NCI-H1092 (cell line): Measurements from ENCODE around the gene SLC5A5.
A peak's percentile ranks its signal among the peaks of the same experiment; 100 is the strongest.

ENCODE experiments used
- DNase-seq: peaks from one replicate; lab custom pipeline; 2025; lab: John Stamatoyannopoulos, UW

The SLC5A5 gene

DNA sequence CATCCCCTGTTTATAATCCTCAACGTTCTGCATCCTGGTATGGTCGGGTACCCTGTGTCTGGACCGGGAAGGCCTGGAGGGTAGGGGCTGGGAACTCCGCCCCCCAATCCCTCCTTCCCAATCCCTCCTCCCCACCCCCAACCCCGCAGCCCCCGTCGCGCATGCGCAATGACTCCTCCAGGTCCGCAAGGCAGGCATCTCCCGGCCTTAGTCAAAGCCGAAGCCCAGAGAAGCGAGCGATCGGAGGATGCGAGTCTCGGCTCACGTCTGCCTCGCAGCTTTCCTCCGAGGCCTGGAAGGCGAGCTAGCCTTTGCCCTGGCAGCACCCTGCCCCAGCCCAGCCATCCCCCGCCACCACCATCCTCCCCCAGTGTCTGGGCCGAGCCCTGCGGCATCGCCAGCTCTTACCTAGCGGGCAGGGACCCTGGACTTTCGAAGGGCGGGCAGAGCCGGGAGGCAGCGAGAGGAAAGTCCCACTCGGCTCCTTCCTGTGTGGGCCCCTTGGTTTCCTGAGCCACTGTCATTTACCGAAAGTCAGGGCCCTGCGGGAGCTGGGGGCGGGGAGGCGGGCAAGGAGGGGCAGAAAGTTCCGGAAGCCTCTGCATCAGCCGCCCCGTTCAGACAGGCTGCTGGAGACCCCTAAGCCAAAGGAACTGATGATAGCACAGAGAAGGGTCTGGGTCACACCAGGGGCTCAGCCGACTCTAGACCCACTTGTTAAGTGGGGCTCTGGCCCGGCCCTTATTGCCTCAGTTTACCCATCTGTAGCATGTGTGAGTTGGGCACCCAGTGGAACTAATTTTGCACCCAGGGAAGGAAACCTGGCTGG is 24.0 kb upstream of the SLC5A5 start, which contains the start of gene JAK3:
Gene JAK3, minus strand, starts transcription at position 445 of the 829 bp plus-strand sequence. CDS start 3,565 bp downstream, outside the sequence.
- peak; percentile 21 for DNase-seq

GRCh38 chr19:17848595-17849292 is 23.0 kb upstream of the SLC5A5 start:
- DNase-seq: no peak

DNA sequence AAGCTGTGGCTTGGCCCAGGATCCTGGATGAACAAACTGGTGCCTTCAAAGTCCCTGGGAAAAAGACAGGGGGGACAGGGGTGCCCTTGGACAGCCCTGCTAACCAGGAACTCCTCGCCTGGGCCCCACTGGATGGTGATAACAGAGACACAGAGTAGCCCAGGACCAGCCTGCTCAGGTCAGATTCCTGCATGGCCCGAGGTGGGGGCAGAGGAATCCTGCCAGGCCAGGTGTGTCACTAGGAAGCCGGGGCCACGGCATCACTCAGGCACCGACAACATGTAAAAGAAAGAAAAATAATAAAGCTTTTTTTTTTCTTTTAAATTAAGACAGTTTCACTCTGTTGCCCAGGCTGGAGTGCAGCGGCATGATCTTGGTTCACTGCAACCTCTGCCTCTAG is 17.7 kb upstream of the SLC5A5 start:
- DNase-seq: no peak

DNA sequence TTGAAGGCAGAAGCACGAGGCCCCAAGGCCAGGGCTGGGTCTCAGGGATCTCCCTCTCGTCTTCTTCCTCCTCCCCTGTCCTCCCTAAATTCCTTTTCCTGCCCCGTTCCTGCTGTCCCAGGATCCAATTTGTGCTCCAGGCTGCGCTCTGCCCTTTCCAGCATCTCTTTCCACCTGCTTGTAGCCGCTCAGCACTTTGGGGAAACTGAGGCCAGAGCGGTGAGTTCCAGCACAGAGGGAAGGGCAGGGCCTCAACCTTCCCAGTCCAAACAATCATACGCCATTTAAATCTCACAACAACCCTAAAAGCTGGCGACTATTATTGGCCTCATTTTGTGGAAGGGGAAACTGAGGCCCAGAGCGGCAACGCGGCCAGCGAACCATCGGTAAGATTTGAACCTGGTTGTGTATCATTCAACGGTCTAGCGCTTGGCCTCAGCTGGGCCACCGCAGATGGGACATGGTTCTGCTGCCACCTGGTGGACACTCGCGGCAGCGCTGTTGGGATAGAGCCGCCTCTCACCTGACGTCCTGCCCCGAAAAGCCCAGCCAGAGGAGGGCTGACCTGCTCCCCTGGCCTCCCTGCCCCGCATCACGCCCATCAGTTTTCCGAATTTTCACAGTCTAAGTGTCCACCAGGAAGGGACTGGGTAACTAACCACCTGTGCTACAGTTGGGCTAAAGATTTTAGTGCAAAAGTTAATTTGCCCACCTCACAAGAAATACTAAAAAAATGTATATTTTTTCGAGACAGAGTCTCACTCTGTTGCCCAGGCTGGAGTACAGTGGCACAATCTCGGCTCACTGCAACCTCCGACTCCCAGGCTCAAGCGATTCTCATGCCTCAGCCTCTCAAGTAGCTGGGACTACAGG is 16.2 kb upstream of the SLC5A5 start:
- peak; percentile 58 for DNase-seq

DNA sequence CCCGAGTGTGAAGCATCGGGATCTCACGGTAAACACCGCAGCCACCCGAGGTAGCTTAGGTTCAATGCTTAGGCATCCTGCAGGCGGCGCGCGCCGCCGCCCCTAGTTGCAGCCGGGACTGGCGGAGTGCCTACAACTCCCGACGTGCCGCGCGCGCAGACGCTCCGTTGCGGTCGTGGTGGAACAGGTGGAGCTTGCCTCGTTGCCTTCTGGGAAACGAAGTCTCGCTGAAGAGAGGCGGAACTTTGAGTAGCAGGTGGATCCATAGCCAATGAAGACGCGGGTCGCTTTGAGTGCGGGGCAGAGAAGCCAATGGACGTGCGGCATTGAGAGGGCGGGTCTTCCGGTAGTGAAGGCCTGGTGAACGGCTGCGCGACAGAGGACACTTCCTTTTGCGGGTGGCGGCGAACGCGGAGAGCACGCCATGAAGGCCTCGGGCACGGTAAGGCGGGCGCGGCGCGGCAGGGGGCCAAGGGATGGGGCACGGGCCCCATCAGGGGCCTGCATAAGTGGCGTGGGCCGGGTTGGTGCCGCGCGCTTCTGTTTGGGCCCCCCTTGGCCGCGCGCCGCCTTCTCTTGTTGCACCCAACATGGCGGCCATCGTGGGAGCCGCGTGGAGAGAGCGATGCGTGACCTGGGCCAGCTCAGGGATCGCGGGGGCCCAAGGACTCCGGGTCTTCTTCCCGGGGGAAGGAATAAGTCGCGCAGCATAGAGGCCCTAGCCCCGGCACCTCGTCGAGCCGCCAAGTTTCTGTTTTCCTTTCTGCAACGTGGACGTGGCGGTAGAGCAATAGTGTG is 12.0 kb upstream of the SLC5A5 start, which contains the start of gene RPL18A:
Gene RPL18A, plus strand, starts transcription at position 378 of the 798 bp plus-strand sequence. Its CDS starts 47 bp downstream, at position 425.
- peak; percentile 100 for DNase-seq

- DNase-seq: no peak
These were observed 11.3 kb upstream of the SLC5A5 start for GRCh38 chr19:17860331-17860992.

GRCh38 chr19:17860993-17861360 is 10.8 kb upstream of the SLC5A5 start:
- no peak for DNase-seq

DNA sequence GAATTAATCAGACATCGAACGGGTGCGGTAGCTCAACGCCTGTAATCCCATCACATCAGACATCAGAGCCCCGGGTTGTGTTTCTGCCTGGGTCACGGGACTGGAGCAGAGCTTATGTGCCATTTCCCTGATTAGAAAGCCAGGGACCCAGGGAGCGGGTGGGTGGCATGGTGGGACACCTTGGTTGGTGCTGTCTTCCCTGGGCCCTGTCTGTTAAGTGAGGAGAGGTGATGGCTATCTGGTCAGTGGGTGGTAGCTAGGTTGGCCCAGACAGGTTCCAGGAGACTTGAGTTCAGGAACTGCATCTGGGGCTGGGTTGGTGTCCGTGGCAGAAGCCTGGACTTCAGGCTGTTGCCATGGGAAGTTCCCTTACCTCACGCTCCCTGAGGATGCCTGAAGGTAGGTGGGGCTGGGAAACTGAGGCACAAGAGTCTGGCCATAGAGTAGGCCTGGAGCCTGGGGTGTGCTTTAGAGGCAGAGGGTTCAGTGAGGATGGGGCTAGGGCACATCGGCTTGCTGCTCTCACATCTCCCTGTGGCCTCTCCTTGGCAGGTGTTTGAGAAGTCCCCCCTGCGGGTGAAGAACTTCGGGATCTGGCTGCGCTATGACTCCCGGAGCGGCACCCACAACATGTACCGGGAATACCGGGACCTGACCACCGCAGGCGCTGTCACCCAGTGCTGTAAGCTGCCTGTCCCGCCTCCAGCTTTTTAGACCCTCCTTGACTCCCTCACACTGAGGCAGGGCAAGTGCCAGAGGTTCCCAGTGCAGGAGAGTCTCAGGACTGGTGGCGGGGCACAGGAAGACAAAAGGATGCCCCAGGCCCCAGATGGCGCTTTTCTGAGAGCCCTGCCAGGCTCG is 10.0 kb upstream of the SLC5A5 start:
- DNase-seq: no peak

- no peak for DNase-seq
These were observed 8.8 kb upstream of the SLC5A5 start for GRCh38 chr19:17862711-17863519.

DNA sequence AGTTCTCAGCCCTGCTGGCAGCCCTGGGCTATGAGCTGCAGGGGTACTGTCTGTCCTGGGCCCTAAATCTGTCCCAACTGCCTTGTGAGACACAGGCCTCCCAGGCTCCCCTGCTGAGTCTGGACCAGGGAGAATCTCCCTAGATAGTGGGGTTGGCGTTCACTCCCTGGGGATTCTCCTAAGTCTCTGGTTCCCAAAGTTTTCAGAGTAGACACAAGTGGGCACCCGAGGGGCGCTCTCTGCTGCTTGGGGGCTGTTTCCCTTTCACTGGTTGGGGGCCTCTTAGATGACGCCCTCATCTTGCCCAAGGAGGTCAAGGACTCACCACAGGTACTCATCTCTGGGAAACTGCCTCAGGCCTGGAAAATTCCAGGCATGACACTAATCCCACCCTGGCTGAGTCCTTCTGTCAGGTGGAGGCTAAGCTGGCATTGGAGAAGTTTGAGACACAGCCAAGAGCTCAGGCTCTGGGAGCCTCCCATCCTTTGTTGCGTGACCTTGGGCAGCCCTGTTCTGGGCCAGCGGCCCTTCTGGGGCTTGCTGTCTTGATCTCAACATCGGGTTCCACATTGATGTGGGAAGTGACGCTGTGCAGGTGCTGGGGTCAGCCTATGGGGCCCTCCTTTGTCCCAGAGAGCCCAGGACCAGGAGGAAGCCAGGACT is 8.1 kb upstream of the SLC5A5 start:
- DNase-seq: no peak

GRCh38 chr19:17865364-17866311 is 6.1 kb upstream of the SLC5A5 start:
- DNase-seq: no peak

DNA sequence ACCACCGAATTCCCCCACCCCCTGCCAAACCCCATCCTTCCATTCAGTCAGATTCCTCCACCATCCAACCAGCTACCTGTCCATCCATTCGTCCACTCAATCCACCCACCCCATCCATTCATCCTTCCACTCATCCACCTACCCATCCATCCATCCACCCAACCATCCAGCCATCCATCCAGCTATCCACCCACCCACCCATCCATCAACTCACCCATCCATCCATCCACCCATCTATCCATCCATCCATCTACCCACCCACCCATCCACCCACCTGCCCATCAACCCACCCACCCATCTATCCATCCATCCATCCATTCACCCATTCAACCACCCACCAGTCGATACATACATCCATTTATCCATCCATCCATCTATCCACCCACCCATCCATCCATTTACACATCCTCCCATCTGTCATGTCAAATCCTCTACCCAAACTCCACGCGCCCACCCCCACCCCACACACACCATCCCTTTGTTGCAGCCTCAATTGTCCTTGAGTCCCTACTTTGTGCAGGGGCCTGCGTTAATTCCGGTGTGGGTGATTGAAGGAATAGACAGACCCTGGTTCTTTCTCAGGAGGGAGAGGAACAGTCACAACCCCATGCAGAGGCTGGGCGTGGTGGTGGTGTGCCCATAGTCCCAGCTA is 5.3 kb upstream of the SLC5A5 start:
- no peak for DNase-seq

GRCh38 chr19:17866964-17867486 is 4.7 kb upstream of the SLC5A5 start:
- DNase-seq: no peak

GRCh38 chr19:17868669-17869068 is 3.1 kb upstream of the SLC5A5 start:
- DNase-seq: no peak

DNA sequence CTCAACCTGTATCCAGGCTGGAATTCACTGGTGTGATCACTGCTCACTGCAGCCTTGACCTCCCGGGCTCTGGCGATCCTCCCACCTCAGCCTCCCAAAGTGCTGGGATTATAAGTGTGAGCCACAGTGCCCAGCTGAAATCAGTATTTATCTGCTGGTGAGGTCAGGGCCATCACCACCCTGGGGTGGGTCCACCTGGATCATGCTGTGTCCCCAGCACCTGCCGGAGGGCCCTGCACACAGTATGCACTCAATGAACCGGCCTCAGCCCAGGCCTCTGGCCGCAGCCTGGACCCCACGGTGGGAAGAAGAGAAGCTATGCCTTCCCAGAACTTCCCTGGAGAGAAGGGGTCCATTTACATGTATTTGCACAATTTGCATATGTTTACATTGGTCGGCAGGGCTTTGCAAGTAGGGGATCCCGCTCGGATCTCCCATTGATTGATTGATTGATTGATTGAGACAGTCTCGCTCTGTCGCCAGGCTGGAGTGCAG is 2.6 kb upstream of the SLC5A5 start:
- no peak for DNase-seq
